Omental fat pad (tissue), 4 donors: ENCODE measurements around the gene ANHX. TPM values are rescaled to one million over a fixed set of nuclear protein-coding genes. Genes with fewer than 3 reads are reported as not detected.
A peak's percentile ranks its signal among the peaks of the same experiment; 100 is the strongest.
"Not testable (repeated sequence)": the region's sequence is repeated elsewhere in the genome, so short reads cannot be mapped to it uniquely, and the experiment has no call there.

Source experiments
- ATAC-seq: fragments of 150-250 bp; one replicate; pipeline ENCODE4 v1.9.1; 2016; ENCODE audit warnings: mild to moderate bottlenecking, moderate library complexity; ENCODE audit not compliant: low FRiP score
- DNase-seq: peaks from one replicate; pipeline ENCODE4 v3.0.0-alpha.2; 2019; ENCODE audit warnings: low spot score
- total RNA-seq, 4 donors: library from RNA; depleted of rRNA; stranded (reverse); fragments of >200 nt; gene quantifications; one replicate each; pipeline ENCODE4 v1.1.0, GENCODE V29; 2016
- TF ChIP-seq, protein P1 (sequence below), 3 donors: fragments of 450-650 bp; IDR thresholded peaks; one replicate each; pipeline ENCODE4 v1.5.1; 2016 to 2017; ENCODE audit warnings: antibody characterized with exemption in 3 of 3, mild to moderate bottlenecking in 3 of 3, moderate library complexity in 2 of 3

Gene ANHX
- total RNA-seq: not detected

DNA sequence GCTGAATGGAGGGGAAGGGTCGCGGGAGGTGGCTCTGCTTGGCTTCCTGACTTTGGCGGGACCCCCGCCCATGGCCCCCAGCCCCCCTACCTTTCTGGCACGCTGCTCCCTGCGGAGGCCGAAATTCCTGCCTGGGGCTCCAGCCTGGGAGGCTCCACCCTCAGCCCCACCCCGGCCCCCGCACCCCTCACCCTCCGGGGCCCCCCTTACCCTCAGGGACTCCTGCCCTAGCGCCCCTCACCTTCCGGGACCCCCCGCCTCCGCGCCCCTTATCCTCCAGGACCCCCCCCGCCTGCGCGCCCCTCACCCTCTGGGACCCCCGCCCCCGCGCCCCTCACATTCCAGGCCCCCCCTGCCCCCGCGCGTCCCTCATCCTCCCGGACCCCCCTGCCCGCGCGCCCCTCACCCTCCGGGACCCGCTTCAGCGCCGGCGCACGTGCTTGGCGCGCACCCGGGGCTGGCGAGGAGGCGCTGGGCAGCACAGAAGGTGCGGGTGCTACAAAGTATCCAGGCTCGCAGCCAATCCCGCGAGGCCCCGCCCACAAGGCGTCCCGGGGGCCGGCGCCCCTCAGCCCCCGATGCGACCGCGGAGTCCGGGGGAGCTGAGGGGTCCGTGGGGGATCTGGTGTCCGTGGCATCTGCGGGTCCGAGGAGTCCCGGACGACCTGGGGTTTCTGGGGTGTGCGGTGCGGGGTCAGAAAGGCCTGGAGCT lies at the start of gene ANHX:
Gene ANHX (minus strand): TSS at position 477 of the 712 bp plus-strand sequence. CDS start 1,521 bp downstream, outside the sequence.
- no peak for ATAC-seq
- no peak for DNase-seq
- TF ChIP-seq, protein P1, sequence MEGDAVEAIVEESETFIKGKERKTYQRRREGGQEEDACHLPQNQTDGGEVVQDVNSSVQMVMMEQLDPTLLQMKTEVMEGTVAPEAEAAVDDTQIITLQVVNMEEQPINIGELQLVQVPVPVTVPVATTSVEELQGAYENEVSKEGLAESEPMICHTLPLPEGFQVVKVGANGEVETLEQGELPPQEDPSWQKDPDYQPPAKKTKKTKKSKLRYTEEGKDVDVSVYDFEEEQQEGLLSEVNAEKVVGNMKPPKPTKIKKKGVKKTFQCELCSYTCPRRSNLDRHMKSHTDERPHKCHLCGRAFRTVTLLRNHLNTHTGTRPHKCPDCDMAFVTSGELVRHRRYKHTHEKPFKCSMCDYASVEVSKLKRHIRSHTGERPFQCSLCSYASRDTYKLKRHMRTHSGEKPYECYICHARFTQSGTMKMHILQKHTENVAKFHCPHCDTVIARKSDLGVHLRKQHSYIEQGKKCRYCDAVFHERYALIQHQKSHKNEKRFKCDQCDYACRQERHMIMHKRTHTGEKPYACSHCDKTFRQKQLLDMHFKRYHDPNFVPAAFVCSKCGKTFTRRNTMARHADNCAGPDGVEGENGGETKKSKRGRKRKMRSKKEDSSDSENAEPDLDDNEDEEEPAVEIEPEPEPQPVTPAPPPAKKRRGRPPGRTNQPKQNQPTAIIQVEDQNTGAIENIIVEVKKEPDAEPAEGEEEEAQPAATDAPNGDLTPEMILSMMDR (IDR thresholded peaks at IDR 0.05): no peak

DNA sequence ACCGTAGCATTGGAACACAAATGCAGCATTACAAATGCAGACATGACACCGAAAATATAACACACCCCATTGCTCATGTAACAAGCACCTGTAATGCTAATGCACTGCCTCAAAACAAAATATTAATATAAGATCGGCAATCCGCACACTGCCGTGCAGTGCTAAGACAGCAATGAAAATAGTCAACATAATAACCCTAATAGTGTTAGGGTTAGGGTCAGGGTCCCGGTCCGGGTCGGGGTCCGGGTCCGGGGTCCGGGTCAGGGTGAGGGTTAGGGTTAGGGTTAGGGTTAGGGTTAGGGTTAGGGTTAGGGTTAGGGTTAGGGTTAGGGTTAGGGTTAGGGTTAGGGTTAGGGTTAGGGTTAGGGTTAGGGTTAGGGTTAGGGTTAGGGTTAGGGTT lies 29.0 kb upstream of the ANHX start:
- peak; percentile 41 for ATAC-seq
- not testable (repeated sequence) for DNase-seq

DNA sequence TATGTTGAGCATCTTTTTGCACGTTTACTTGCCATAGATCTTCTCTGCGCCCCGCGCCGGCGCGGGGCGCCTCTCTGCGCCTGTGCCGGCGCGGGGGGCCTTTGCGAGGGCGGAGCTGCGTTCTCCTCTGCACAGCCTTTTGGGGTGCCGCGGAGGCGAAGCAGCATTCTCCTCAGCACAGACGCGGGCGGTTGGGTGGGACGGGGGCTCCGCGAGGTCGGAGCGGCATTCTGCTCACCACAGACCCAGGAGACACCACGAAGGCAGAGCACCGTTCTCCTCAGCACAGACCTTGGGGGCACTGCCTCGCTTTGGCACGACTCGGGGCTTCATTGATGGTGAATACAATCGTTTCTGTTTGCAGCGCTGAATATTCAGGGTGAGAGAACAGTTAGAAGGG lies 28.5 kb upstream of the ANHX start:
- no peak for DNase-seq
- TF ChIP-seq, protein P1 (IDR thresholded peaks at IDR 0.05): no peak
- ATAC-seq: peak; percentile 59

DNA sequence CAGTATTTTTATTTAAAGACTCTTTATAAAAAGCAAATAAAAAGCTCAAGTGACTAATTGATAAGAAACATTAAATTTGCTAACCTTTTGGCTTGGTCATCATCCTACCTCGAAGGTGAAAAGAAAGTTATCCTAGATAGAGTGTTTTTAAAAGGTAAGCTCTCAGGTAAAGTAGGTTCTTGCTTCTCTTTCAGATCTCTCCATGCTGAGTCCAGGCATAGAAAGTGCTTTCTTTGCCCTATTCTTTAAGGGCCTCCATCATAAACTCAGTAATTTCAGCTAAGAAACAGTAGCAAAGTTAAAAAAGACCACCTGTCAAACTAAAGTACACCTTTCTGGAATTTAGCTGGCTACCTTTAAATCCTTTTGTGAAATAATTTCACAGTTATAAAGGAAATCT lies 20.6 kb upstream of the ANHX start:
- ATAC-seq (no peak), DNase-seq (no peak)
- TF ChIP-seq, protein P1 (IDR thresholded peaks at IDR 0.05): no peak

DNA sequence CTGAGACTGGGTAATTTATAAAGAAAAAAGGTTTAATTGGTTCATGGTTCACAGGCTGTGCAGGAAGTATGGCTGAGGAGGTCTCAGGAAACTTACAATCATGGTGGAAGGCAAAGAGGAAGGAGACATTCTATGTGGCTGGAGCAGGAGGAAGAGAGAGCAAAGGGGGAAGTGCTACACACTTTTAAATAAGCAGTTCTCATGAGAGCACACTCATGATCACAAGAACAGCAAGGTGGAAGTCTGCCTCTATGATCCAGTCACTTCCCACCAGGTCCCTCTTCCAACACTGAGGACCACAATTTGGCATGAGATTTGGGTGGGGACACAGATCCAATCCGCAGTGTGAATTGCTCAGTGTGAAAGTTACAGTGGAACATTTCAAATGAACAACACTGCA lies 20.2 kb upstream of the ANHX start:
- not testable (repeated sequence) for ATAC-seq, DNase-seq

DNA sequence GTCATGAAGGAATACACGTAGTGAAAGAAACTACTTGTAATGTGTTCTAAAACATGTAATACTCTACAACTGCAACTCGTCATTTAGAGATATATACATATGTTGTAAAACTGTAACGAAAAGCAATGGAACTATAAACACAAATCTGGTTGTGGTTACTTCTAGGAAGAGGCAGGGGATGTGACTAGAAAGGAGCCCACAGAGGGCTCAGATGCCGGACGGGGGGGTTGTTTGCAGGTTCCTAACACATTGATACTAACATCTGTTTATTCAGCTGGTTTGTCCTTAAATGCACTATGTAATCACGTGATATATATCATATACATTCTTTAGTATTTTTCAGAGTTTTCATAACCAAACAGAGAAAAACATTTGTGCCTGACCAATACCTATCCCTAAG lies 16.1 kb upstream of the ANHX start:
- no peak for ATAC-seq
- TF ChIP-seq, protein P1 (IDR thresholded peaks at IDR 0.05): no peak
- DNase-seq: no peak

DNA sequence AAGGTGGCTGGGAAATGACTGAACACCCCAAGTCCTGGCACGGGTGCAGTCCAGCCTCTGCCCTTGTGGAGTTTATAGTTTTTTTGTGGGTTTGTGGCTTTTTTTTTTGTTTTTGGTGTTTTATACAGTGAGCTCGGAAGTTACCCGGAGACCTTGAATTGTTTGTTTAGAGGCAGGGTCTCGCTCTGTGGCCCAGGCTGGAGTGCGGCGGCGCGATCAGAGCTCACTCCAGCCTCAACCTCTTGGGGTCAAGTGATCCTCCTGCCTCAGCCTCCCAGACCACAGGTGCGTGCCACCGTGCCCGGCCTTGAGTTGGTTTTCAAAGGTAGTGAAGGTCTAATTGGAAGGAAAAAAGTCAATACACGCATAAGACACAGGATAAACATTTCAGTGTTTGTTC lies 879 bp upstream of the ANHX start:
- ATAC-seq: no peak
- DNase-seq: no peak
- TF ChIP-seq, protein P1 (IDR thresholded peaks at IDR 0.05): no peak

DNA sequence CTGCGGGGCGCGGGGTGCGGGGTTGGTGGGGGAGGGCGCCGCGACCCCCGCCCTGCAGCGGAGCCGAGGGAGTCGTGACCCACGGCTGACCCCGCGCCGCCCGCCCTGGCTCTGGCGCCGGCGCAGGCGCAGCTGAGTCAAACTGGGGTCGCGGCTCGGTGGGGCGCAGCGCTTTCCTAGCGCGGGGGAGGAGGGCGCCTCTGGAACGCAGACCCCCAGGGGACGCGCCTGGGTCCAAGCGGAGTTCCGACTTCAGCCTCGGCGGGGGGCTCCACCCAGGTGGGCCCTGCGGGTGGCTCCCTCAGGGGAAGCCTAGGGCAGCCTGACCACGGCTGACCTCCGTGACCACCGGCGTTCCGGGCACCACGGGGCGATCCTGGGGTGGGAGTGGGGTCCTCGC lies 467 bp upstream of the ANHX start:
- ATAC-seq (no peak), DNase-seq (no peak)
- TF ChIP-seq, protein P1 (IDR thresholded peaks at IDR 0.05): no peak
